Fibroblast of lung (primary cell): ENCODE results near the gene DRD4. TPM values are rescaled to one million over a fixed set of nuclear protein-coding genes. Genes with fewer than 3 reads are reported as not detected.

ENCODE experiments used
- DNase-seq, 2 donors: peaks; one replicate each; pipeline versions ENCODE4 v3.0.0 to v3.0.0-alpha.2; 2010; ENCODE audit warnings: low read depth in 2 of 2
- H2AFZ ChIP-seq: 2 replicates; pipeline ENCODE4 v1.5.1; 2012; ENCODE audit warnings: low read length, control low read depth, inconsistent platforms
- H3K27ac ChIP-seq: 2 replicates; pipeline ENCODE4 v1.5.1; 2011; ENCODE audit warnings: low read length, control low read depth; ENCODE audit not compliant: insufficient read depth
- H3K27me3 ChIP-seq: 2 replicates; pipeline ENCODE4 v1.5.1; 2011; ENCODE audit warnings: mild to moderate bottlenecking, low read length; ENCODE audit not compliant: control insufficient read depth, insufficient read depth
- H3K36me3 ChIP-seq: 2 replicates; pipeline ENCODE4 v1.5.1; 2011; ENCODE audit warnings: low read length; ENCODE audit not compliant: control insufficient read depth, insufficient read depth
- H3K4me1 ChIP-seq: 2 replicates; pipeline ENCODE4 v1.5.1; 2011; ENCODE audit warnings: low read length; ENCODE audit not compliant: control insufficient read depth, insufficient read depth; ENCODE audit errors: extremely low read depth
- H3K4me2 ChIP-seq: 2 replicates; pipeline ENCODE4 v1.5.1; 2011; ENCODE audit warnings: low read length, control low read depth; ENCODE audit not compliant: insufficient read depth; ENCODE audit errors: extremely low read depth
- H3K4me3 ChIP-seq, 4 experiments: fragments of 200-600 bp in 1 of 4; sonication (generic) in 1 of 4; replicated peaks in 1 of 4; 2 replicates each; pipeline ENCODE4 v1.5.1; 2011 to 2016; ENCODE audit warnings: low read length in 4 of 4, low read depth in 3 of 4, mild to moderate bottlenecking in 3 of 4, control low read depth in 2 of 4, inconsistent platforms in 1 of 4, mixed read lengths in 1 of 4; ENCODE audit not compliant: insufficient read depth in 1 of 4; ENCODE audit errors: control extremely low read depth in 1 of 4
- H3K79me2 ChIP-seq: 2 replicates; pipeline ENCODE4 v1.5.1; 2012; ENCODE audit warnings: mild to moderate bottlenecking, low read length, inconsistent platforms; ENCODE audit not compliant: control insufficient read depth, insufficient read depth
- H3K9ac ChIP-seq: 2 replicates; pipeline ENCODE4 v1.5.1; 2011; ENCODE audit warnings: mild to moderate bottlenecking, low read length, control low read depth; ENCODE audit not compliant: insufficient read depth
- H3K9me3 ChIP-seq: 2 replicates; pipeline ENCODE4 v1.5.1; 2012; ENCODE audit warnings: low read depth, low read length; ENCODE audit not compliant: control insufficient read depth, insufficient read depth
- H4K20me1 ChIP-seq: 2 replicates; pipeline ENCODE4 v1.5.1; 2011; ENCODE audit warnings: low read length; ENCODE audit not compliant: control insufficient read depth, insufficient read depth; ENCODE audit errors: extremely low read depth
- CTCF ChIP-seq, 2 donors: IDR thresholded peaks in 1 of 2; conservative IDR thresholded peaks in 1 of 2; 1 replicate in 1 of 2; 2 replicates in 1 of 2; pipeline ENCODE4 v1.5.1; 2011 to 2012; ENCODE audit warnings: low read length in 2 of 2, control low read depth in 1 of 2, inconsistent platforms in 1 of 2, low read depth in 1 of 2, mild to moderate bottlenecking in 1 of 2
- EZH2 ChIP-seq: IDR thresholded peaks from 2 replicates; pipeline ENCODE4 v1.5.1; 2012; ENCODE audit warnings: low read length, control low read depth, mild to moderate bottlenecking; ENCODE audit errors: missing control alignments
- polyA plus RNA-seq, 2 donors: library from polyadenylated mRNA; depleted of rRNA in 1 of 2; stranded (reverse) in 1 of 2; unstranded in 1 of 2; fragments of >200 nt; gene quantifications; 2 replicates each; pipeline ENCODE4 v1.2.1, GENCODE V29; 2011 to 2012; ENCODE audit warnings: missing spikeins in 1 of 2
- total RNA-seq: library from RNA; depleted of rRNA; stranded (reverse); fragments of >200 nt; gene quantifications from 2 replicates; pipeline ENCODE4 v1.2.1, GENCODE V29; 2014

DRD4 gene
- total and polyA plus RNA-seq, 2 donors (not counting 1 experiment from before 2014, with no cell fraction given) = 0.17 TPM; not detected in 1

- DNase-seq = no peak
- Histone ChIP-seq H3K27me3 (no peaks in the 10 kb centered on the region), H3K36me3 (peaks cover 10% of the 10 kb centered on the region), H3K4me3 (no peak overlapping the region), H2AFZ (no peak overlapping the region), H3K9ac (no peak overlapping the region), H3K4me1 (no peaks in the 10 kb centered on the region), H3K79me2 (no peaks in the 10 kb centered on the region), H3K27ac (no peak overlapping the region), H3K9me3 (no peaks in the 10 kb centered on the region), H4K20me1 (no peaks in the 10 kb centered on the region), H3K4me2 (no peak overlapping the region)
- no peak for TF ChIP-seq EZH2
- no peak for TF ChIP-seq CTCF (conservative IDR thresholded peaks at IDR 0.05 in 1 of 2, IDR thresholded peaks at IDR 0.05 in 1 of 2; ENCODE audit: low read depth in 1 of 2, low read length in 2 of 2)
Measured at GRCh38 chr11:617912-618682, 19.0 kb upstream of the DRD4 start.

- Histone ChIP-seq H2AFZ (no peak overlapping the region), H3K4me2 (no peak overlapping the region), H3K9ac (no peak overlapping the region), H3K27me3 (no peaks in the 10 kb centered on the region), H3K9me3 (no peaks in the 10 kb centered on the region), H3K4me3 (no peak overlapping the region), H3K27ac (no peak overlapping the region), H3K79me2 (no peaks in the 10 kb centered on the region), H3K4me1 (no peaks in the 10 kb centered on the region), H3K36me3 (peaks cover 7% of the 10 kb centered on the region), H4K20me1 (no peaks in the 10 kb centered on the region)
- TF ChIP-seq EZH2 = no peak
- no peak for TF ChIP-seq CTCF (conservative IDR thresholded peaks at IDR 0.05 in 1 of 2, IDR thresholded peaks at IDR 0.05 in 1 of 2; ENCODE audit: low read depth in 1 of 2, low read length in 2 of 2)
- no peak for DNase-seq
Measured at GRCh38 chr11:618856-619627, 18.0 kb upstream of the DRD4 start.

- Histone ChIP-seq H3K4me3 (no peak overlapping the region), H3K4me1 (no peaks in the 10 kb centered on the region), H3K27me3 (no peaks in the 10 kb centered on the region), H3K9me3 (no peaks in the 10 kb centered on the region), H3K36me3 (peaks cover 7% of the 10 kb centered on the region), H3K4me2 (no peak overlapping the region), H3K9ac (no peak overlapping the region), H4K20me1 (no peaks in the 10 kb centered on the region), H2AFZ (no peak overlapping the region), H3K79me2 (no peaks in the 10 kb centered on the region), H3K27ac (no peak overlapping the region)
- no peak for DNase-seq
- TF ChIP-seq EZH2 = no peak
- no peak for TF ChIP-seq CTCF (conservative IDR thresholded peaks at IDR 0.05 in 1 of 2, IDR thresholded peaks at IDR 0.05 in 1 of 2; ENCODE audit: low read depth in 1 of 2, low read length in 2 of 2)
Measured at GRCh38 chr11:619628-620050, 17.4 kb upstream of the DRD4 start.
